ENCODE data around the gene NAGK. TPM values are rescaled to one million over a fixed set of nuclear protein-coding genes. Genes with fewer than 3 reads are reported as not detected.
A peak's percentile ranks its signal among the peaks of the same experiment; 100 is the strongest.
"Not testable (repeated sequence)": the region's sequence is repeated elsewhere in the genome, so short reads cannot be mapped to it uniquely, and the experiment has no call there.

NAGK gene
- total RNA-seq, 2 experiments from 2014 or later, result 33.6 to 38.7 TPM

DNA sequence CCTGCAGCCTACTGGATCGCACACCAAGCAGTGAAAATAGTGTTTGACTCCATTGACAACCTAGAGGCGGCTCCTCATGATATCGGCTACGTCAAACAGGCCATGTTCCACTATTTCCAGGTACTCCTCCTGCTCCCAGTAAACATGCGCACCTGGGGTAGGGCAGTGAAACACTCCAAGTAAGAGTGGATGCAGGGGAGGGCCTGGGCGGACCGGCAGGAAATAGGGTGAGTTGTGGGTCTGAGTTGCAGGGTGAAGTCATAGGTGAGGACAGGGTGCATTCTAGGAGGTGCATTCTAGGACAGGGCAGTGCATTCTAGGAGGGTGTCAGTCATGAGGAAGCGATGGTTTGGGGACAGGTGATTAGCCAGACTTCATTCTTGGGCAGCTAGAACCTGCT lies 5.0 kb downstream of the NAGK start:
- ChIA-PET POLR2A (no interaction called here), CTCF (interaction anchor here (7.4 kb wide), 1 partner anchor 27 kb away, joined by 71 read pairs; no protein-coding TSS in a partner anchor)
- DNase-seq (no peak), ATAC-seq (no peak)
- intact Hi-C loops (cut with micrococcal nuclease), result no loop called here
- Mint-ChIP-seq H3K27me3 (no peaks in the 10 kb centered on the region), H3K4me3 (no peak overlapping the region), H3K36me3 (ENCODE audit: low read depth) (peaks cover 25% of the 10 kb centered on the region), H3K4me1 (ENCODE audit: low read depth) (peaks cover 47% of the 10 kb centered on the region), H3K27ac (no peak overlapping the region), H3K9me3 (no peaks in the 10 kb centered on the region)
- TF ChIP-seq, protein P1, sequence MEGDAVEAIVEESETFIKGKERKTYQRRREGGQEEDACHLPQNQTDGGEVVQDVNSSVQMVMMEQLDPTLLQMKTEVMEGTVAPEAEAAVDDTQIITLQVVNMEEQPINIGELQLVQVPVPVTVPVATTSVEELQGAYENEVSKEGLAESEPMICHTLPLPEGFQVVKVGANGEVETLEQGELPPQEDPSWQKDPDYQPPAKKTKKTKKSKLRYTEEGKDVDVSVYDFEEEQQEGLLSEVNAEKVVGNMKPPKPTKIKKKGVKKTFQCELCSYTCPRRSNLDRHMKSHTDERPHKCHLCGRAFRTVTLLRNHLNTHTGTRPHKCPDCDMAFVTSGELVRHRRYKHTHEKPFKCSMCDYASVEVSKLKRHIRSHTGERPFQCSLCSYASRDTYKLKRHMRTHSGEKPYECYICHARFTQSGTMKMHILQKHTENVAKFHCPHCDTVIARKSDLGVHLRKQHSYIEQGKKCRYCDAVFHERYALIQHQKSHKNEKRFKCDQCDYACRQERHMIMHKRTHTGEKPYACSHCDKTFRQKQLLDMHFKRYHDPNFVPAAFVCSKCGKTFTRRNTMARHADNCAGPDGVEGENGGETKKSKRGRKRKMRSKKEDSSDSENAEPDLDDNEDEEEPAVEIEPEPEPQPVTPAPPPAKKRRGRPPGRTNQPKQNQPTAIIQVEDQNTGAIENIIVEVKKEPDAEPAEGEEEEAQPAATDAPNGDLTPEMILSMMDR (IDR thresholded peaks at IDR 0.05), result no peak

DNA sequence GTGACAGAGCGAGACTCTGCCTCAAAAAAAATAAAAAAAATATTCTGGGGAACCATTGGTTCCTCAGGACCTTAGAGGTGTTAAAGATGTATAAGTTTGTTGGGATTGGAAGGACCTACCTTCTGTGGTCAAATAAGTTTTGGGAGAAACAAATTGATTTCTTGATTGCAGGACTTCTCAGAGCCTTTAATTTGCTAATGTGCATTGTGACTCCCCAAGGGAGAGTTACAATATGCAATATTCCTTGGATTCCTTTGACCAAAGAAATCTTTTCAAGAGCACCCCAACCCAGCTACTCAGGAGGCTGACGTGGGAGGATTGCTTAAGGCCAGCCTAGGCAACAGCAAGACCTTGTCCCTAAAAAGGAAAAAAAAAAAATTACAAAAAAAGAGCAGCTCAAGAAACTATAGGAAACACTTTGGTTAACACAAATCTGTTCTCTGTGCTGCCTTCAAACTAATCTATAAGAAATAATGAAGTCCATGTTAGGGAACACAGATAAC lies 6.5 kb downstream of the NAGK start:
- peaks cover 38% of the 10 kb centered on the region for H3K4me1 Mint-ChIP-seq (ENCODE audit: low read depth)
- ChIA-PET POLR2A (no interaction called here), CTCF (no interaction called here)
- ATAC-seq (no peak), DNase-seq (no peak)
- peaks cover 26% of the 10 kb centered on the region for H3K36me3 Mint-ChIP-seq (ENCODE audit: low read depth)
- no peaks in the 10 kb centered on the region for H3K27me3 Mint-ChIP-seq
- no peaks in the 10 kb centered on the region for H3K9me3 Mint-ChIP-seq
- TF ChIP-seq, protein P1 (IDR thresholded peaks at IDR 0.05), result no peak
- H3K27ac Mint-ChIP-seq, result no peak overlapping the region
- H3K4me3 Mint-ChIP-seq, result no peak overlapping the region
- intact Hi-C loops (cut with micrococcal nuclease), result no loop called here

DNA sequence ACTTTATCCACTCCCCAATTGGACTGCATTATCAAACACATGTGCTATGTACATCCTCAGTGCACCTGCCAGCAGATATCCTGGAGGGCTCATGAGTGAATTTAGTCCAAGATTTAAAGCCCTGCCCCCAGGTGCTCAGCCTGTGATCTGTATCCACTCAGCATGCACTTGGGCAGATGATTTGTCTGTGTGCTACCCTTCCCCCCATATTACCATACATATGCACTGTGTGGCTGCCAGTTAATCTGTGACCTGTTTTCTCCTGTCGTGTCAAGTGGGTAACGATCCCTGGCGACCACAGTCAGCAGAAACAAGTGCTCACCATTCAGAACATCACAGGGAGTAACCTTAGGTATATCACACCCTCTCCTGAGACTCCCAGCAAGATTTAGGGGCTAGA lies 10.2 kb downstream of the NAGK start:
- ChIA-PET CTCF (interaction anchor here (1.5 kb wide), 1 partner anchor 22 kb away, joined by 4 read pairs; no protein-coding TSS in a partner anchor), POLR2A (no interaction called here)
- Mint-ChIP-seq H3K4me3 (no peak overlapping the region), H3K4me1 (ENCODE audit: low read depth) (peaks cover 13% of the 10 kb centered on the region), H3K27me3 (no peaks in the 10 kb centered on the region), H3K9me3 (no peaks in the 10 kb centered on the region), H3K27ac (peak overlapping the region; percentile 36), H3K36me3 (ENCODE audit: low read depth) (peaks cover 20% of the 10 kb centered on the region)
- DNase-seq (no peak), ATAC-seq (no peak)
- TF ChIP-seq, protein P1 (IDR thresholded peaks at IDR 0.05), result no peak
- intact Hi-C loops (cut with micrococcal nuclease), result no loop called here

DNA sequence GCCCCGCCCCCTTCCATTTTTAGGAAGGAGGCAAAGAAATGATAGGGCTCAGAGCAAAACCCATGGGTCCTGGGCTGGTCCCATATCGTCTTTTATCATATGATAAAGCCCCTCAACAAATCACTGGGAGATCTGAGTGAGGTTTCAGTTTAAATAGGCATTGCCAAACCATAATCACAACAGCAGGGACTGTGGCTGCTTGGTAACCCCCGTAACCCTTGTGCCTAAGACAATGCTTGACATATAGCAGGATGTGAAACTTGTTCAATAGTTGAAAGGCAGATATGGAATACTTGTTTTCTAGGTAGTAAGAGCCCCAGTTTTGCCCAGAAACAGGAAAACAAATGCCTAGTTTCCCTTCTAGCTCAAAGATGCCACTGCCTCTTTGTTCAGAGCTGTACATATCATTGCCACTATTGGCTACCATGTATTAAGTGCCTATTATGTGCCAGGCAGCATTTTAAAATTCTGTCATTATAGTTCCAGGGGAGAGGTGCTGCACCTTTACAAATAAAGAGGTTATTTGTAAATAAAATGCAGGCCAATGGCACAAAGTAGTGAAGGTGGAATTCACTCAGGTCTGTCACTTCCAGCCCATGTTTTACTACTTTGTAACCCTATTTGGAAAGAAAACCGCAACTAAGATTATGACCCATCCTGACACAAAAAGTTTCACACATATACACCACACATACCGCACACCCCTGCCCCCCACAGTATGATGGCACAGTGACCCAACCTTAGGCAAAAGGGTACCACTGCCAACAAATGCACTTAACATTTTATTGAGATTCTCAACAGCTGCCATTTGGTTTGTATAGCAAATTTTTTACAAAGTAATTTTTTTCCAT lies 14.2 kb downstream of the NAGK start:
- POLR2A ChIA-PET, result interaction anchor here (0.6 to 3.6 kb wide), 4 partner anchors 11 to 51 kb away, joined by 3 to 17 read pairs (median 6); partner anchors contain the start of gene NAGK
- H3K27ac Mint-ChIP-seq, result peak overlapping the region; percentile 3
- H3K27me3 Mint-ChIP-seq, result peaks cover 8% of the 10 kb centered on the region
- H3K4me3 Mint-ChIP-seq, result peak overlapping the region; percentile 17
- H3K4me1 Mint-ChIP-seq (ENCODE audit: low read depth), result peaks cover 15% of the 10 kb centered on the region
- H3K36me3 Mint-ChIP-seq (ENCODE audit: low read depth), result peaks cover 7% of the 10 kb centered on the region
- TF ChIP-seq, protein P1 (IDR thresholded peaks at IDR 0.05), result no peak
- ATAC-seq (peak; percentile 87), DNase-seq (peak; percentile 89)
- no peaks in the 10 kb centered on the region for H3K9me3 Mint-ChIP-seq
- intact Hi-C loops (cut with micrococcal nuclease), result no loop called here
- CTCF ChIA-PET, result interaction anchor here (1.0 to 2.5 kb wide), 2 partner anchors 12 to 14 kb away, joined by 3 to 11 read pairs; no protein-coding TSS in a partner anchor

DNA sequence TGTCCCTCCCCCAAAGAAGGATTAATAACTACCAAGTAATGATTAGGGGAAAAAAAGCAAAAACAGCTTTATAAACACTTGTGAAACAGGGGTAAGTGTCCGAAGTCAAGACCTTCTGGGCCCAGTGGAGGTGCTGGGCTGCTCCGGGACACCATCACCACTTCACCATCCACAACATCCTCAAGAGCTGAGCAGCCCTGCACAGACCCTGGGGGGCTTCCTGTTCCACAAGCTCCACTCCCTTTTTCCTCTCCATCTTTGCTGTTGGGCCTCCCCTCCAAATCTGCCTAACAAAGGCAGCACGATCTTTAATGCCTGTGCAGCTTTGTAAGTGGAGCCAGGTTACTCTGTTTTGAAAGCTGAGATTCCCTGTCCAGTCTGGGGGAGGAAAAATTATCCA lies 14.8 kb downstream of the NAGK start:
- POLR2A ChIA-PET, result interaction anchor here (3.6 kb wide), 1 partner anchor 12 kb away, joined by 17 read pairs; no protein-coding TSS in a partner anchor
- H3K4me3 Mint-ChIP-seq; H3K27me3 Mint-ChIP-seq; ATAC-seq; H3K9me3 Mint-ChIP-seq; H3K36me3 Mint-ChIP-seq (ENCODE audit: low read depth); intact Hi-C loops (cut with micrococcal nuclease); DNase-seq; H3K27ac Mint-ChIP-seq: not testable (repeated sequence)
- CTCF ChIA-PET, result interaction anchor here (1.0 to 2.5 kb wide), 3 partner anchors 13 to 18 kb away, joined by 3 to 11 read pairs (median 6); no protein-coding TSS in a partner anchor
- H3K4me1 Mint-ChIP-seq (ENCODE audit: low read depth), result peaks cover 15% of the 10 kb centered on the region

DNA sequence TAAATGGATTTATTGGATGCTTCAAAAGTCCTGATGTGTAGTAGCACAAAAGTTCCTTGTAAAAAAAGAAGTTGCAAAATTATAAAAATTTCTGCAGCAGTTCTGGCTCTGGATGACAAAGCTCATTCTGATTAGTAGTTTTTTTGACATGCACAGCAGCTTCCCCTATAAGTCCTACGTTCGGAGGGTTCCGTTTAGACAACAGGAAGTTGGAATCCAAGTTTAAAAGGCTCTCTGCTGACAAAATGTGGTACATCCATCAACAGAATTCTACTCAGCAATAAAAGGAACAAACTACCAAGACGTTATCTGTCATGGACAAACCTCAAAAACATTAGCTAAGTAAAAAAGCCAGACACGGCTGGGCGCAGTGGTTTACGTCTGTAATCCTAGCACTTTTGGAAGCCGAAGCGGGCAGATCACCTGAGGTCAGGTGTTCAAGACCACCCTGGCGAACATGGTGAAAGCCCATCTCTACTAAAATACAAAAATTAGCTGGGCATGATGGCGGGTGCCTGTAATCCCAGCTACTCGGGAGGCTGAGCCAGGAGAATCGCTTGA lies 15.4 kb downstream of the NAGK start:
- H3K4me3 Mint-ChIP-seq; H3K27me3 Mint-ChIP-seq; H3K36me3 Mint-ChIP-seq (ENCODE audit: low read depth); H3K9me3 Mint-ChIP-seq; H3K27ac Mint-ChIP-seq; POLR2A ChIA-PET; ATAC-seq; DNase-seq; intact Hi-C loops (cut with micrococcal nuclease): not testable (repeated sequence)
- peaks cover 15% of the 10 kb centered on the region for H3K4me1 Mint-ChIP-seq (ENCODE audit: low read depth)
- CTCF ChIA-PET, result interaction anchor here (1.0 to 2.5 kb wide), 3 partner anchors 13 to 17 kb away, joined by 3 to 11 read pairs (median 6); no protein-coding TSS in a partner anchor

DNA sequence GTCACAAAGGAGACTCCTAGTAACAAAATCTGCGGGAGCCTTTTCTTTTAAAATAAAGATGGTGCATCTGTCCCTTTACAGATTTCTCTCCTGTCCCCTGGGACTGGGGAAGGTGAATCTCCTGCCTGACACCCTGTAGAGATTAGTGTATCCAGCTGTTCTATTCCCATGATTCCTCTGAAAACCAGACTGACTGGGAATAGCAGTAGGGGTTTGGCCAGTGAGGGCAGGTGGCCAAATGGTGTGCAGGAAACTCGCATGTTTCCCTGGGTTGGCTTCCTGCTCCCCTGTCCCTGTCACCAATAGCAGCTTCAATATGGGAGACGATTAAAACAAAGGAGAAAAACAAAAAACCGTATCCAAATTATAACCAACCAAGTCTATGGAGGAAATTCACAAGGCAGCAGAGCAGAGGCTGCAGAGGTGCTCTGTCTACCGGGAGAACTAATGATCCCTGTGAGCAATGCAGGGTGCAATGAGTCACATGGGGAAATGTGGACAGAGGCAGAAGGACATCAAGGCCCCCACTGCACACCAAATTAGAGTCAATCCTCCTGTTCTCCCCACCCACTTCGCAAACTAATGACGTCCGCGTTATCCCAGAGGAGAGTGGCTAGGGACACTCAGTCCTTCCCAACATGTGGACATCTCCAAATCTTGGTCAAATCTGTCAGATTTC lies 17.0 kb downstream of the NAGK start:
- H3K36me3 Mint-ChIP-seq (ENCODE audit: low read depth); H3K27me3 Mint-ChIP-seq; intact Hi-C loops (cut with micrococcal nuclease); H3K9me3 Mint-ChIP-seq; DNase-seq; ATAC-seq; POLR2A ChIA-PET; H3K27ac Mint-ChIP-seq; CTCF ChIA-PET; H3K4me3 Mint-ChIP-seq: not testable (repeated sequence)
- H3K4me1 Mint-ChIP-seq (ENCODE audit: low read depth), result peaks cover 15% of the 10 kb centered on the region
